ENCODE data around the gene GRPEL1.

GRCh38 chr4:7109169-7109568 is 41.3 kb upstream of the GRPEL1 start:
- no peak for TF ChIP-seq CTCF (IDR thresholded peaks at IDR 0.05)
- TF ChIP-seq POLR2A (IDR thresholded peaks at IDR 0.05): no peak
